Vagina (tissue), 2 donors: ENCODE measurements around the gene TNS4. TPM values are rescaled to one million over a fixed set of nuclear protein-coding genes. Genes with fewer than 3 reads are reported as not detected.
A peak's percentile ranks its signal among the peaks of the same experiment; 100 is the strongest.

Experiments used
- DNase-seq, 2 donors: peaks; one replicate each; pipeline ENCODE4 v3.0.0-alpha.2; 2017; ENCODE audit errors: extremely low spot score in 2 of 2
- H3K27ac ChIP-seq: fragments of 200-600 bp; sonication (generic); one replicate; pipeline ENCODE4 v1.5.1; 2019
- H3K27me3 ChIP-seq: fragments of 200-600 bp; sonication (generic); one replicate; pipeline ENCODE4 v1.5.1; 2019
- H3K36me3 ChIP-seq, 2 donors: fragments of 200-600 bp; sonication (generic); one replicate each; pipeline ENCODE4 v1.5.1; 2017 to 2019
- H3K4me1 ChIP-seq: fragments of 200-600 bp; sonication (generic); one replicate; pipeline ENCODE4 v1.5.1; 2019
- H3K4me3 ChIP-seq, 2 donors: fragments of 200-600 bp; sonication (generic); 1 replicate in 1 of 2; 2 replicates in 1 of 2; pipeline ENCODE4 v1.5.1; 2016 to 2019
- H3K9me3 ChIP-seq: fragments of 200-600 bp; sonication (generic); one replicate; pipeline ENCODE4 v1.5.1; 2019
- CTCF ChIP-seq, 3 experiments: fragments of 450-650 bp in 2 of 3; fragments of 200-600 bp in 1 of 3; sonication (generic) in 1 of 3; IDR thresholded peaks; one replicate each; pipeline ENCODE4 v1.5.1; 2017 to 2019; ENCODE audit warnings: antibody characterized with exemption in 3 of 3, mild to moderate bottlenecking in 2 of 3, moderate library complexity in 2 of 3
- POLR2A ChIP-seq, 2 donors: fragments of 450-650 bp; IDR thresholded peaks; one replicate each; pipeline ENCODE4 v1.6.1; 2017; ENCODE audit warnings: antibody characterized with exemption in 2 of 2, mild to moderate bottlenecking in 2 of 2, moderate library complexity in 2 of 2
- POLR2AphosphoS5 ChIP-seq, 2 donors: sonication (generic); formaldehyde crosslinking; IDR thresholded peaks; one replicate each; pipeline ENCODE4 v1.9.0; 2017; ENCODE audit warnings: antibody characterized with exemption in 2 of 2, mild to moderate bottlenecking in 2 of 2, low read depth in 1 of 2; ENCODE audit not compliant: insufficient read depth in 1 of 2
- intact Hi-C: fragments of 100-400 bp; cut with DNase I; formaldehyde crosslinking; loops from one replicate; pipeline ENCODE4 v1.15.1; 2023
- total RNA-seq: library from RNA; depleted of rRNA; stranded (reverse); fragments of >200 nt; gene quantifications from one replicate; pipeline ENCODE4 v1.2.3, GENCODE V29; 2016

The TNS4 gene
- total RNA-seq, 1 donor from 2014 or later: 296 TPM

GRCh38 chr17:40511136-40511535 is 9.7 kb upstream of the TNS4 start:
- Histone ChIP-seq H3K36me3 (no peaks in the 10 kb centered on the region), H3K4me3 (no peak overlapping the region), H3K9me3 (no peaks in the 10 kb centered on the region), H3K4me1 (peaks cover 36% of the 10 kb centered on the region), H3K27me3 (no peaks in the 10 kb centered on the region), H3K27ac (peak overlapping the region; percentile 82)
- DNase-seq: no peak
- TF ChIP-seq CTCF (IDR thresholded peaks at IDR 0.05) (peak in 1 of 3 experiments; percentile 5), POLR2A (IDR thresholded peaks at IDR 0.05) (no peak), POLR2AphosphoS5 (IDR thresholded peaks at IDR 0.05; ENCODE audit: insufficient read depth in 1 of 2, low read depth in 1 of 2) (peak in 1 of 2 donors; percentile 21)
- intact Hi-C loops: no loop called here

- intact Hi-C loops: no loop called here
- DNase-seq: no peak
Observed at GRCh38 chr17:40510328-40510648, 8.9 kb upstream of the TNS4 start.

GRCh38 chr17:40509626-40510327 is 8.4 kb upstream of the TNS4 start:
- Histone ChIP-seq H3K36me3 (no peaks in the 10 kb centered on the region), H3K27me3 (no peaks in the 10 kb centered on the region), H3K9me3 (no peaks in the 10 kb centered on the region), H3K4me1 (peaks cover 28% of the 10 kb centered on the region), H3K4me3 (no peak overlapping the region), H3K27ac (peak overlapping the region; percentile 82)
- no peak for DNase-seq
- intact Hi-C loops: no loop called here
- TF ChIP-seq CTCF (IDR thresholded peaks at IDR 0.05) (no peak), POLR2AphosphoS5 (IDR thresholded peaks at IDR 0.05; ENCODE audit: insufficient read depth in 1 of 2, low read depth in 1 of 2) (no peak), POLR2A (IDR thresholded peaks at IDR 0.05) (no peak)

More at GRCh38 chr17:40510328-40510648, 8.9 kb upstream of the TNS4 start:
- no peak for TF ChIP-seq CTCF (IDR thresholded peaks at IDR 0.05)
- TF ChIP-seq POLR2AphosphoS5 (IDR thresholded peaks at IDR 0.05; ENCODE audit: insufficient read depth in 1 of 2, low read depth in 1 of 2): peak; percentile 78 to 84
- no peak for TF ChIP-seq POLR2A (IDR thresholded peaks at IDR 0.05)
- Histone ChIP-seq H3K9me3 (no peaks in the 10 kb centered on the region), H3K4me3 (no peak overlapping the region), H3K27me3 (no peaks in the 10 kb centered on the region), H3K4me1 (peaks cover 28% of the 10 kb centered on the region), H3K36me3 (no peaks in the 10 kb centered on the region), H3K27ac (peak overlapping the region; percentile 82)

GRCh38 chr17:40506786-40507185 is 5.4 kb upstream of the TNS4 start:
- intact Hi-C loops: no loop called here
- no peak for DNase-seq
- TF ChIP-seq POLR2AphosphoS5 (IDR thresholded peaks at IDR 0.05; ENCODE audit: insufficient read depth in 1 of 2, low read depth in 1 of 2) (no peak), CTCF (IDR thresholded peaks at IDR 0.05) (no peak), POLR2A (IDR thresholded peaks at IDR 0.05) (no peak)
- H3K4me1 ChIP-seq: peaks cover 22% of the 10 kb centered on the region
- no peaks in the 10 kb centered on the region for H3K36me3 ChIP-seq
- H3K27me3 ChIP-seq: no peaks in the 10 kb centered on the region
- H3K4me3 ChIP-seq: no peak overlapping the region
- H3K27ac ChIP-seq: no peak overlapping the region
- H3K9me3 ChIP-seq: no peaks in the 10 kb centered on the region

- no peak for DNase-seq
- Histone ChIP-seq H3K27me3 (no peaks in the 10 kb centered on the region), H3K4me3 (no peak overlapping the region), H3K9me3 (no peaks in the 10 kb centered on the region), H3K36me3 (no peaks in the 10 kb centered on the region), H3K4me1 (peaks cover 8% of the 10 kb centered on the region), H3K27ac (no peak overlapping the region)
- intact Hi-C loops: no loop called here
- no peak for TF ChIP-seq CTCF (IDR thresholded peaks at IDR 0.05)
- no peak for TF ChIP-seq POLR2A (IDR thresholded peaks at IDR 0.05)
- TF ChIP-seq POLR2AphosphoS5 (IDR thresholded peaks at IDR 0.05; ENCODE audit: insufficient read depth in 1 of 2, low read depth in 1 of 2): no peak
Observed at GRCh38 chr17:40503154-40503553, 1.7 kb upstream of the TNS4 start.
